HCEC 1CT (cell line): Measurements from ENCODE around the gene RNF212.
A peak's percentile ranks its signal among the peaks of the same experiment; 100 is the strongest.
"Not testable (repeated sequence)": the region's sequence is repeated elsewhere in the genome, so short reads cannot be mapped to it uniquely, and the experiment has no call there.

Source experiments
- DNase-seq: peaks from one replicate; pipeline ENCODE4 v3.0.0-alpha.2; 2017

Gene RNF212

GRCh38 chr4:1113311-1114009 is at the start of gene RNF212:
RNF212 (minus strand) TSS chr4:1113564; CDS start chr4:1113464, 100 bp downstream.
- no peak for DNase-seq

GRCh38 chr4:1160351-1160750 is 47.0 kb upstream of the RNF212 start:
- DNase-seq = no peak

- no peak for DNase-seq
Observed at GRCh38 chr4:1156069-1156468, 42.7 kb upstream of the RNF212 start.

GRCh38 chr4:1155314-1155713 is 42.0 kb upstream of the RNF212 start:
- no peak for DNase-seq

- no peak for DNase-seq
Observed at GRCh38 chr4:1154523-1155182, 41.3 kb upstream of the RNF212 start.

- DNase-seq = no peak
Observed at GRCh38 chr4:1154126-1154522, 40.8 kb upstream of the RNF212 start.

- no peak for DNase-seq
Observed at GRCh38 chr4:1153567-1154090, 40.3 kb upstream of the RNF212 start.

GRCh38 chr4:1152290-1152689 is 38.9 kb upstream of the RNF212 start:
- DNase-seq = no peak

GRCh38 chr4:1151541-1151940 is 38.2 kb upstream of the RNF212 start:
- no peak for DNase-seq

- DNase-seq = no peak
Observed at GRCh38 chr4:1150875-1151274, 37.5 kb upstream of the RNF212 start.

GRCh38 chr4:1139860-1140259 is 26.5 kb upstream of the RNF212 start:
- DNase-seq = no peak

- DNase-seq = no peak
Observed at GRCh38 chr4:1137850-1138249, 24.5 kb upstream of the RNF212 start.

- DNase-seq = no peak
Observed at GRCh38 chr4:1137063-1137776, 23.9 kb upstream of the RNF212 start.

GRCh38 chr4:1136048-1136447 is 22.7 kb upstream of the RNF212 start:
- DNase-seq = no peak

- no peak for DNase-seq
Observed at GRCh38 chr4:1133033-1133432, 19.7 kb upstream of the RNF212 start.

GRCh38 chr4:1130316-1131186 is 17.2 kb upstream of the RNF212 start:
- DNase-seq = peak; percentile 16

GRCh38 chr4:1126506-1126905 is 13.1 kb upstream of the RNF212 start:
- DNase-seq = no peak

- DNase-seq = not testable (repeated sequence)
Observed at GRCh38 chr4:1125466-1125865, 12.1 kb upstream of the RNF212 start.

- DNase-seq = no peak
Observed at GRCh38 chr4:1124818-1125217, 11.5 kb upstream of the RNF212 start.

- DNase-seq = no peak
Observed at GRCh38 chr4:1122505-1122904, 9.1 kb upstream of the RNF212 start.

- DNase-seq = no peak
Observed at GRCh38 chr4:1116838-1117237, 3.5 kb upstream of the RNF212 start.

GRCh38 chr4:1115528-1116293 is 2.3 kb upstream of the RNF212 start:
- no peak for DNase-seq
